Endothelial cell of umbilical vein (primary cell): Measurements from ENCODE around the gene PGAM2.
"Not testable (repeated sequence)": the region's sequence is repeated elsewhere in the genome, so short reads cannot be mapped to it uniquely, and the experiment has no call there.

Experiments used
- EZH2 ChIP-seq: IDR thresholded peaks from 2 replicates; pipeline ENCODE4 v1.6.1; 2012; ENCODE audit warnings: borderline replicate concordance, low read depth, mild to moderate bottlenecking, moderate library complexity, low read length, inconsistent platforms; ENCODE audit not compliant: severe bottlenecking
- FOS ChIP-seq: IDR thresholded peaks from 2 replicates; pipeline ENCODE4 v1.6.1; 2011; ENCODE audit warnings: mild to moderate bottlenecking, low read length, moderate library complexity, borderline replicate concordance; ENCODE audit not compliant: insufficient read depth
- POLR2AphosphoS5 ChIP-seq: IDR thresholded peaks from 2 replicates; pipeline ENCODE4 v1.6.1; 2012; ENCODE audit warnings: low read depth, mild to moderate bottlenecking, control low read depth, low read length, moderate library complexity; ENCODE audit not compliant: insufficient read depth
- TF ChIP-seq, protein P1 (sequence below), 2 donors: IDR thresholded peaks; 1 replicate in 1 of 2; 2 replicates in 1 of 2; pipeline ENCODE4 v1.5.1; 2011; ENCODE audit warnings: low read length in 2 of 2, mild to moderate bottlenecking in 2 of 2, moderate library complexity in 2 of 2, control low read depth in 1 of 2, inconsistent platforms in 1 of 2, low read depth in 1 of 2; ENCODE audit not compliant: insufficient read depth in 1 of 2; ENCODE audit errors: extremely low read depth in 1 of 2
- TF ChIP-seq, protein P2 (sequence below): IDR thresholded peaks from 2 replicates; pipeline ENCODE4 v1.6.1; 2011; ENCODE audit not compliant: insufficient read depth, insufficient read length

DNA sequence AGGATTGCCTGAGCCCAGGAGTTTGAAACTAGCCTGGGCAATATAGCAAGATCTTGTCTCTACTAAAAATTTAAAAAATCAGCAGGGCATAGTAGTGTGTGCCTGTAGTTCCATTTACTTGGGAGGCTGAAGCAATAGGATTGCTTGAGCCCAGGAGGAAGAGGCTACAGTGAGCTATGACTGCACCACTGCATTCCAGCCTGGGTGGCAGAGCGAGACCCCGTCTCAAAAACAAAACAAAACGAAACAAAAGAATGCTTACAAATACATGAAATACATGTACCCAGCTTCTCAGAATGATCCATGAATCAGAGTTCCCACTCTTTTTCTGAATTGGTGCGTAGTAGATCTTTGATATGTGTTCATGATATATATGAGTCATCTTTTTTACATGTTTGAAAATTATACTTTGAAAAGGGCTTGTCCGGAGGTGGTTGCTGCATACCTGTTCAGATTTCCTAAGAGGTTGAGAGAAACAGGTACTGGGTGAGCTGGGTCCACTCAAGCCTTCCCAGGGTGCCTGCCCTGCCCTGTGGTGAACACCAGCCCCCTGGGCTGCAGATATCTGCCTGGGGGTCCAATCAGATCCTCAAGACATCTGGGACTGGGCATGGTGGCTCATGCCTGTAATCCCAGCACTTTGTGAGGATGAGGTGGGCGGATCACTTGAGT lies 42.4 kb downstream of the PGAM2 start:
- TF ChIP-seq, protein P1, sequence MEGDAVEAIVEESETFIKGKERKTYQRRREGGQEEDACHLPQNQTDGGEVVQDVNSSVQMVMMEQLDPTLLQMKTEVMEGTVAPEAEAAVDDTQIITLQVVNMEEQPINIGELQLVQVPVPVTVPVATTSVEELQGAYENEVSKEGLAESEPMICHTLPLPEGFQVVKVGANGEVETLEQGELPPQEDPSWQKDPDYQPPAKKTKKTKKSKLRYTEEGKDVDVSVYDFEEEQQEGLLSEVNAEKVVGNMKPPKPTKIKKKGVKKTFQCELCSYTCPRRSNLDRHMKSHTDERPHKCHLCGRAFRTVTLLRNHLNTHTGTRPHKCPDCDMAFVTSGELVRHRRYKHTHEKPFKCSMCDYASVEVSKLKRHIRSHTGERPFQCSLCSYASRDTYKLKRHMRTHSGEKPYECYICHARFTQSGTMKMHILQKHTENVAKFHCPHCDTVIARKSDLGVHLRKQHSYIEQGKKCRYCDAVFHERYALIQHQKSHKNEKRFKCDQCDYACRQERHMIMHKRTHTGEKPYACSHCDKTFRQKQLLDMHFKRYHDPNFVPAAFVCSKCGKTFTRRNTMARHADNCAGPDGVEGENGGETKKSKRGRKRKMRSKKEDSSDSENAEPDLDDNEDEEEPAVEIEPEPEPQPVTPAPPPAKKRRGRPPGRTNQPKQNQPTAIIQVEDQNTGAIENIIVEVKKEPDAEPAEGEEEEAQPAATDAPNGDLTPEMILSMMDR (IDR thresholded peaks at IDR 0.05; ENCODE audit: extremely low read depth in 1 of 2, insufficient read depth in 1 of 2, low read depth in 1 of 2, low read length in 2 of 2) = not testable (repeated sequence)
- not testable (repeated sequence) for TF ChIP-seq EZH2, FOS, POLR2AphosphoS5
- TF ChIP-seq, protein P2, sequence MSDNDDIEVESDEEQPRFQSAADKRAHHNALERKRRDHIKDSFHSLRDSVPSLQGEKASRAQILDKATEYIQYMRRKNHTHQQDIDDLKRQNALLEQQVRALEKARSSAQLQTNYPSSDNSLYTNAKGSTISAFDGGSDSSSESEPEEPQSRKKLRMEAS = not testable (repeated sequence)
